22Rv1 (cell line): ENCODE measurements around the gene BPGM.

Source experiments
- H3K27ac ChIP-seq: fragments of 450-650 bp; 2 replicates; pipeline ENCODE4 v1.5.1; 2017
- ZFX ChIP-seq: fragments of 450-650 bp; IDR thresholded peaks from 2 replicates; pipeline ENCODE4 v1.6.1; 2017; ENCODE audit warnings: antibody characterized with exemption, borderline replicate concordance
- TF ChIP-seq, protein P1 (sequence below): fragments of 450-650 bp; IDR thresholded peaks from 2 replicates; pipeline ENCODE4 v1.5.1; 2017; ENCODE audit warnings: mild to moderate bottlenecking

Gene BPGM

DNA sequence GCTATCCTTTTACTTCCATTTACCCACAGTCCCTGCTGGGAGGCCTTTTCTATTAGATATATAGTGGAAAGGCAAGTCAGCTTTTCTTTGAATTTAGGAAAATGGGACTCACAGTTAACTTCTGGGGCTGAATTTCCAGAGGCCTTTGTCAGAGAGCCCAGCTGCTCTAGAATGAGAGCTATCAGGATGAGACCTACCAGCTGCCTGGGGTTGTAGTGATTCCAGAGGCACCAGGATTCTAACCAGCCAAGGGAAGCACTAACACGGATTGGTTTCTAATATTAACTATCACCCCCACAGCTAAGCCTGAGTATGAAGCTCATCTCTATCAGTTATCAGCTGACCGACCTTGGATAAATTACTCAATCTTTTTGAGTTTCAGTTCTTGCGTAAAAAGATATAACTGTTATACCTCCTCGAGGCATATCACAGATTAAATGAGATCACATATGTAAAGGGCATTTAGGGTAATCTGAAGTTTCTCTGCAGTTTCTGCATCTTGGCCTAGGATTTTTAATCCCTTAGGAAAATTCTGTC is 76.2 kb downstream of the BPGM start:
- TF ChIP-seq ZFX = no peak
- no peak overlapping the region for H3K27ac ChIP-seq

DNA sequence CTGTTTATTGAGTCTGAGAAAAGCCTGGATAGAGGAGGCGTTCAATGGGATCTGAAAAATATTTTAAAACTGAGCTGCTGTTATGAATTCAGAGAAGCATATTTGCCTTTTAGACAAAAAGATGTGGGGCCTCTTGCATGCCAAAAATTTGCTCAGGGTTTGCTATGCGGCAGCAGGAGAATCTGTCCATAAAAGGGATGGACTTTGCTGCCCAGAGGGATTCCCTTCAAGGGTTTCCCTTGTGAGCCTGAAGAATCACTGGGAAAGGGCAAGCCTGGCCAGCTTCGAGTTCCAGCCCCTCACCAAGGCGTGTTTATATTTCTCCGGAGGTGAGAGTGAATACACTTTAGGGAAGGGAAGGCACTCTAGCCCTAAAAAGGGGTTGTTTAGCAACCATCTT is 77.2 kb downstream of the BPGM start:
- H3K27ac ChIP-seq = no peak overlapping the region
- TF ChIP-seq, protein P1, sequence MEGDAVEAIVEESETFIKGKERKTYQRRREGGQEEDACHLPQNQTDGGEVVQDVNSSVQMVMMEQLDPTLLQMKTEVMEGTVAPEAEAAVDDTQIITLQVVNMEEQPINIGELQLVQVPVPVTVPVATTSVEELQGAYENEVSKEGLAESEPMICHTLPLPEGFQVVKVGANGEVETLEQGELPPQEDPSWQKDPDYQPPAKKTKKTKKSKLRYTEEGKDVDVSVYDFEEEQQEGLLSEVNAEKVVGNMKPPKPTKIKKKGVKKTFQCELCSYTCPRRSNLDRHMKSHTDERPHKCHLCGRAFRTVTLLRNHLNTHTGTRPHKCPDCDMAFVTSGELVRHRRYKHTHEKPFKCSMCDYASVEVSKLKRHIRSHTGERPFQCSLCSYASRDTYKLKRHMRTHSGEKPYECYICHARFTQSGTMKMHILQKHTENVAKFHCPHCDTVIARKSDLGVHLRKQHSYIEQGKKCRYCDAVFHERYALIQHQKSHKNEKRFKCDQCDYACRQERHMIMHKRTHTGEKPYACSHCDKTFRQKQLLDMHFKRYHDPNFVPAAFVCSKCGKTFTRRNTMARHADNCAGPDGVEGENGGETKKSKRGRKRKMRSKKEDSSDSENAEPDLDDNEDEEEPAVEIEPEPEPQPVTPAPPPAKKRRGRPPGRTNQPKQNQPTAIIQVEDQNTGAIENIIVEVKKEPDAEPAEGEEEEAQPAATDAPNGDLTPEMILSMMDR = no peak
- no peak for TF ChIP-seq ZFX

DNA sequence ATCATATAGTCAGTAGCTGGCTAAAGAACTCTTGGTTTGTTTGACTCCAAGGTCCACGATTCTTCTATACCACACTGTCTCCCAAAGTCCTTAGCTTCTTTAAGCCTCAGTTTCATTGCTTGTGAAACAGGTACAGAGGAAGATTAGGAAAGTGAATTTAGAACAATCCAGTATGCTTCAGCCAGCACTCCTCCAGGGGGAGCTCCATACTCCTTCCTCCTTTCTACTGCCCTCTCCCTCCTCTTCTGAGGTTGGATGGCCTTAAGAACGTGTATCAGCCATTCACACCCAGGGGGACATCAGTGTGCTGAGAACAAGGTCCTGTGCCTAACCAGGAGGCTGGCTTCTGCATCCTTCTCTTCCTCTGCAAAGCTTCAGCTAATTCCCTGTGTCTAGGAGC is 78.0 kb downstream of the BPGM start:
- no peak overlapping the region for H3K27ac ChIP-seq
- TF ChIP-seq ZFX = no peak
- TF ChIP-seq, protein P1 = peak; percentile 73

DNA sequence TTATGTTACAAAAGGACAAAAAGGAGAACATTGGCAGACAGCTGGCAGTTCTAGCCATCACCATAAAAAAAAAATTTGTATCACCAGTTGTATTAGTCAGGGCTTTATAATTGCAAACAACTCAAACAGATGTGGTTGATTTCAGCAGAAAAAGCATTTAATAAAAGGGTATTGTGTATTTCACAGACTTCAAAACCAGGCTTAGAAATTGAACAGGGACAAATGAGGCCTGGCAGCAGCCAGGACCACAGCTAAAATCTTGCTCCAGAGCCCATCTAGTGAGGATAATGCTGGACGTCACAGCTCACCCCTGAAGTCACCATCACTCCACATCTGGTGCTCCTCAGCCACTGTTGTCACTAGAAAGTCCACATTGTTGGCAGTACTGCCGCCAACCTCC is 79.9 kb downstream of the BPGM start:
- TF ChIP-seq, protein P1 = no peak
- no peak for TF ChIP-seq ZFX
- H3K27ac ChIP-seq = no peak overlapping the region

DNA sequence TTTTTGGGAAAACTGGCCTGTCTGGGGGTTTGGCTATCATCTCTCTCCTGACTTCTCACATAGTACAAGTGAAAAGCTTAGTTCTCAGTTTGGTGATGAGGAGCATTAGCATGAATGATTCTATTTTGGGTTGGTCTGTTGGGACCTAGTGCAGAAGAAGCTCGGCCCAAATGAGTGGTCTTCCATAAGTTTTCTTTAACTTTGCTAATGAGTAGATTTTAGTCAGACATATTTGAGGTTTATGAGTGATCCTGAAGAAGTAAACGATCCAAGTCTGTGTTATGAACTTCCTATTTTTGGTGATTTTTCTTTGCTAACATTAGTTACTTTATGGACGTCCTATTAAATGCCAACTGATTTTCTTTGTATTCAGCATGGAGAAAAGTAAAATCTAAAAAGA is 81.1 kb downstream of the BPGM start:
- no peak for TF ChIP-seq ZFX
- TF ChIP-seq, protein P1 = no peak
- no peak overlapping the region for H3K27ac ChIP-seq
